DND-41 (cell line): ENCODE data around the gene KCNMA1.

Experiments
- ATAC-seq: fragments of 200-7000 bp; cut with Tn5 transposase; 3 replicates; pipeline ENCODE4 v1.9.1; 2021; ENCODE audit warnings: low read depth; ENCODE audit not compliant: insufficient read depth
- DNase-seq: peaks from one replicate; pipeline ENCODE4 v3.0.0-alpha.2; 2020
- H2AFZ ChIP-seq: 2 replicates; pipeline ENCODE4 v1.6.0; 2012; ENCODE audit warnings: low read depth, low read length
- H3K27ac ChIP-seq: 2 replicates; pipeline ENCODE4 v1.5.1; 2012; ENCODE audit warnings: low read length, inconsistent platforms
- H3K27me3 ChIP-seq: fragments of 200-600 bp; sonication (generic); 2 replicates; pipeline ENCODE4 v1.6.0; 2012; ENCODE audit warnings: low read length, mild to moderate bottlenecking, inconsistent platforms; ENCODE audit not compliant: insufficient read depth, poor library complexity
- H3K36me3 ChIP-seq: 2 replicates; pipeline ENCODE4 v1.5.1; 2012; ENCODE audit warnings: low read length, inconsistent platforms; ENCODE audit not compliant: insufficient read depth
- H3K4me1 ChIP-seq: 2 replicates; pipeline ENCODE4 v1.5.1; 2012; ENCODE audit warnings: mild to moderate bottlenecking, low read length; ENCODE audit not compliant: insufficient read depth
- H3K4me2 ChIP-seq: 2 replicates; pipeline ENCODE4 v1.6.0; 2012; ENCODE audit warnings: mild to moderate bottlenecking, moderate library complexity, low read length, inconsistent platforms; ENCODE audit not compliant: insufficient read depth
- H3K4me3 ChIP-seq, 2 experiments: fragments of 200-600 bp in 1 of 2; shearing (Covaris generic) in 1 of 2; 2 replicates each; pipeline ENCODE4 v1.5.1; 2012 to 2016; ENCODE audit warnings: inconsistent platforms in 2 of 2, low read length in 2 of 2, mild to moderate bottlenecking in 2 of 2, low read depth in 1 of 2, moderate library complexity in 1 of 2
- H3K79me2 ChIP-seq: 2 replicates; pipeline ENCODE4 v1.6.0; 2012; ENCODE audit warnings: low read length, inconsistent platforms; ENCODE audit not compliant: insufficient read depth
- H3K9ac ChIP-seq: 2 replicates; pipeline ENCODE4 v1.6.0; 2012; ENCODE audit warnings: low read depth, mild to moderate bottlenecking, inconsistent platforms, low read length, moderate library complexity
- H3K9me3 ChIP-seq: 2 replicates; pipeline ENCODE4 v1.5.1; 2012; ENCODE audit warnings: low read length, moderate library complexity, mild to moderate bottlenecking, inconsistent platforms; ENCODE audit not compliant: insufficient read depth, severe bottlenecking
- H4K20me1 ChIP-seq: 2 replicates; pipeline ENCODE4 v1.6.0; 2012; ENCODE audit warnings: low read length; ENCODE audit not compliant: insufficient read depth
- CTCF ChIP-seq: IDR thresholded peaks from 2 replicates; pipeline ENCODE4 v1.5.1; 2012; ENCODE audit warnings: borderline replicate concordance, low read length, moderate library complexity, mild to moderate bottlenecking; ENCODE audit not compliant: poor library complexity, severe bottlenecking; ENCODE audit errors: extremely low read depth
- EZH2 ChIP-seq: IDR thresholded peaks from 3 replicates; pipeline ENCODE4 v1.6.1; 2012; ENCODE audit warnings: borderline replicate concordance, low read depth, mild to moderate bottlenecking, moderate library complexity, low read length, inconsistent platforms; ENCODE audit not compliant: severe bottlenecking

KCNMA1 gene

DNA sequence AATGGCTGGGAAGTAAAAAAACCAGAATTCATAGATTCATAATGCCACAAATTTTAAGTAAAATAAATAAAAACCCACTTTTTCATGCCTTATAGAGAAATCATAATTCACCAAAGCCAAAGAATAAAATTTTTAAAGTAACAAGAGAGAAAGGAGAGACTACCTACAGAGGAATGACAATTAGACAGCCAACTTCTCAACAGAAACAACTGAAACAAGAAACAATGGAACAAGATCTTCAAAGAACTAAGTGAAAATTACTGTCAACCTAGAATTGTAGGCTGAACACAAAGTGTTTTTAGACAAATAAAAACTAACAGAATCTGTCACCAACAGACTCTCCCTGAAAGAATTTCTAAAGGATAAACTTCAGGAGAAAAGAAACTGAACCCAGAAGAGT, 15.6 kb upstream of the KCNMA1 start:
- H3K9ac ChIP-seq: no peak overlapping the region
- no peak for ATAC-seq
- H3K4me2 ChIP-seq: no peak overlapping the region
- no peak overlapping the region for H3K27ac ChIP-seq
- H2AFZ ChIP-seq: no peak overlapping the region
- no peaks in the 10 kb centered on the region for H3K9me3 ChIP-seq
- H3K79me2 ChIP-seq: no peaks in the 10 kb centered on the region
- H4K20me1 ChIP-seq: no peaks in the 10 kb centered on the region
- no peak overlapping the region for H3K4me3 ChIP-seq
- no peaks in the 10 kb centered on the region for H3K4me1 ChIP-seq
- no peaks in the 10 kb centered on the region for H3K36me3 ChIP-seq
- no peak for DNase-seq
- H3K27me3 ChIP-seq: peaks cover 11% of the 10 kb centered on the region
- TF ChIP-seq CTCF (no peak), EZH2 (no peak)

- no peaks in the 10 kb centered on the region for H3K36me3 ChIP-seq
- no peak overlapping the region for H3K9ac ChIP-seq
- TF ChIP-seq CTCF (no peak), EZH2 (no peak)
- ATAC-seq: no peak
- no peak overlapping the region for H3K4me2 ChIP-seq
- no peaks in the 10 kb centered on the region for H3K4me1 ChIP-seq
- H4K20me1 ChIP-seq: no peaks in the 10 kb centered on the region
- no peak overlapping the region for H3K27ac ChIP-seq
- H3K4me3 ChIP-seq: no peak overlapping the region
- DNase-seq: no peak
- H3K79me2 ChIP-seq: no peaks in the 10 kb centered on the region
- no peaks in the 10 kb centered on the region for H3K27me3 ChIP-seq
- H3K9me3 ChIP-seq: no peaks in the 10 kb centered on the region
- H2AFZ ChIP-seq: no peak overlapping the region
These were observed 12.0 kb upstream of the KCNMA1 start for GRCh38 chr10:77649333-77650331.

GRCh38 chr10:77648472-77648871, 10.9 kb upstream of the KCNMA1 start:
- Histone ChIP-seq H3K9me3 (no peaks in the 10 kb centered on the region), H3K4me2 (no peak overlapping the region), H2AFZ (no peak overlapping the region), H3K4me1 (no peaks in the 10 kb centered on the region), H3K27me3 (no peaks in the 10 kb centered on the region), H3K27ac (no peak overlapping the region), H4K20me1 (no peaks in the 10 kb centered on the region), H3K9ac (no peak overlapping the region), H3K36me3 (no peaks in the 10 kb centered on the region), H3K79me2 (no peaks in the 10 kb centered on the region), H3K4me3 (no peak overlapping the region)
- ATAC-seq (no peak), DNase-seq (no peak)
- no peak for TF ChIP-seq CTCF
- TF ChIP-seq EZH2: no peak
